Iris pigment epithelial cell (primary cell): ENCODE data around the gene GPR17.

Experiments used
- DNase-seq: peaks from one replicate; pipeline ENCODE4 v3.0.0-alpha.2; 2011; ENCODE audit warnings: low read depth

The GPR17 gene

GRCh38 chr2:127641846-127642507 is 4.0 kb upstream of the GPR17 start:
- no peak for DNase-seq

- DNase-seq, result no peak
Measured at GRCh38 chr2:127642706-127643438, 3.1 kb upstream of the GPR17 start.

- no peak for DNase-seq
Measured at GRCh38 chr2:127643439-127644065, 2.4 kb upstream of the GPR17 start.

DNA sequence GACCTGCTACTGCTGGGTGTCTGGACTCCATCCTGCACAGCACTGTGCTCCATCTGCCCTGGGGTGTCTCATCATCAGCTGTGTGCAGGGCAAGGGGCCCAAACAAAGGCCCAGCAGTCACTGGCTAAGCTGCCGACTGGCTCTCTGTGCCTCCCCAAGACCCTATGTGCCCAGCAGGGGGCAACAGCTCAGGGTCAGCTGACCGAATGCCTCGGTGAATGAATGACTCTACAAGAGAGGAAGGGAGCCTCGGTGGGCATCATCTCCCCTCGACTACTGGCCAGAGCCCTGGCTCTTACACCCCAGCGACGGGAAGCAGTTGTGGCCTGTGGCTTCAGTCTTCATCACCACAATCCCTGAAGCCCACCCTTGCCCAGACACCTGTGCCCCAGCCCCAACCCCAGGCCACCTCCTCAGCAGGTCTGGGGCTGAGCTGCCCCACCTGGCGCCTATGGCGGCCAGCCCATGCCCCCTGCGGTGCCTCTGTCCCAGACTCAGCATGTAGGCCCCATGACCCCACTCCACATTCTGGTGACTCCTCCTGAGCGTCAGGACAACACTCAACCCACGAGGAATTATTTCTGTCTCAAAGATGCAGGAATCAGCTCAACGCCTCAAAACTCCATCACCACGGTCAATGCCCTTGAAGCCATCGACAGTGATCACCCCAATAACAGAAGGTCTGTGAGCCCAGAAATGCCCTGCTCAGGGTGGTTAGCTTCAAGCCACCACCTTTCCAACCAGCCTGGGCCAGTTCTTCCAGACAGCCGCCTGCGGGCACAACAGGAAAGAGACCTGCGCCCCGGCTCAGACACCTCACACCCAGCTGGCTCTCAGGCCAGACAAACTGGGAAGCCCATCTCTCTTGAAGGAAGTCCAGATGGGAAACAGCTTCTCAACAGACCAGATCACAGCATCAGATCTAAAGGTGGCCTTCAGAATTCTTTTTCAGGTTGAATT is 1.6 kb upstream of the GPR17 start:
- DNase-seq, result no peak

- DNase-seq, result no peak
Measured at GRCh38 chr2:127645026-127645394, 943 bp upstream of the GPR17 start.

DNA sequence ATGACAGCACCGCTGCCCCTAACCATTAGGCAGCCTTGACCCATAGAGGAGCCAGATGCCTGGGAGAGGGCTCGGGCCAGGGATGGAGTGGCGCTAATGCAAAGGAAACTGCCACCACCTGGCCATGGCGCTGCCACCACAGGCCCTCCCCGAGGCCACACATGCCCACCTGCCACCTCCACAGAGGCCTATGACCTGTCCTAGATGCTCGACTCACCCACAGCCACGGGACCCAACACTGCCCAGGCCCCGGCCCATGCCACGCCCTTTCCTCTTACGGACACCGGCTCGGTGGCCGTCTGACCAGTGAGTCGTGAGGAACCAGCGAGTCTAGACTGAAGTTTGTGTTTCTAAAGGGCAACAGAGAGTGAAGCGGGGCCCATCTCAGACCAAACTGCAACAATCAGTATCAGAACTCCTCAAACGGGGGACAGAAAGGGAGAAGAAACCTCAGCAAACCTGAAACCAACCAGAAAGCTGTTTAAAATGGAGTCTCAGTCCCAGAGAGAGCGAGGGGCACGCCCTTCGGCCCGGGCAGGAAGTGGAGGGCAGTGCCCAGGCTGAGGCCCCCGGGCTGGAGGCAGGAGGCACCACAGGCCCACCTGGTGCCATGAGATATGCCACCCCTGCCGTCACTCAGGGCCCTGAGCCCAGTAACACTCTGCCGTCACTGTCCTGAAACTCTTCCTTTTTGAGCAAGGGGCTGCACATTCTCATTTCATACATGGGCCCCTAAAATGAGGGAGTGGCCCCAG is 711 bp downstream of the GPR17 start:
- peak; percentile 7 for DNase-seq

- peak; percentile 10 for DNase-seq
Measured at GRCh38 chr2:127647242-127648190, 1.6 kb downstream of the GPR17 start.

GRCh38 chr2:127648321-127648720 is 2.4 kb downstream of the GPR17 start:
- no peak for DNase-seq

DNA sequence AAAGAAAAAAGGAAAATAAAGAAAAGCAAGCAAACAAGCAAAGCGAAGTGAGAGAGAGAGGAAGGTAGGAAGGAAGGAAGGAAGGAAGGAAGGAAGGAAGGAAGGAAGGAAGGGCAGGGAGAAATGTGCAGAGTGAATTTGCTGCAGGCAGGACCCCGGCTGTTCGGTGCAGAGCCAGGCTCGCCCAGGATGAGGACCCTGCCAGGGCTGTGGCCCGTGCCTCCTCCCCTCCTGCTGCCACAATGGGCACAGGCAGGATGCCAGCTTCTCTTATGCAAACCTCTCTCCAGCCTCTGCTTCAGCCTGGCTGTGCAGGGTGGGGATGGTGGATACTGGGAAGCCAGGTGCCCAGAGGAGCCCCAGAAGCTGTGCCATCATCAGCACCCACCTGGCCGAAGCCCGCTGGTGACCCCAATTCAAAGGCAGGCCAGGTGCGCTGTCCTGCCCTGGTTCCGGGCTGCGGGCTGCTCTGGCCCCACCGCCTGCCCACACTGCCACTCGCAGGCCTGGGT is 3.2 kb downstream of the GPR17 start:
- no peak for DNase-seq

- peak; percentile 77 for DNase-seq
Measured at GRCh38 chr2:127649684-127650040, 3.7 kb downstream of the GPR17 start.

- no peak for DNase-seq
Measured at GRCh38 chr2:127650041-127650784, 4.3 kb downstream of the GPR17 start.

- no peak for DNase-seq
Measured at GRCh38 chr2:127650785-127651380, 4.9 kb downstream of the GPR17 start.

GRCh38 chr2:127651381-127651809 is 5.4 kb downstream of the GPR17 start:
- no peak for DNase-seq

- DNase-seq, result no peak
Measured at GRCh38 chr2:127651971-127652550, 6.1 kb downstream of the GPR17 start.

DNA sequence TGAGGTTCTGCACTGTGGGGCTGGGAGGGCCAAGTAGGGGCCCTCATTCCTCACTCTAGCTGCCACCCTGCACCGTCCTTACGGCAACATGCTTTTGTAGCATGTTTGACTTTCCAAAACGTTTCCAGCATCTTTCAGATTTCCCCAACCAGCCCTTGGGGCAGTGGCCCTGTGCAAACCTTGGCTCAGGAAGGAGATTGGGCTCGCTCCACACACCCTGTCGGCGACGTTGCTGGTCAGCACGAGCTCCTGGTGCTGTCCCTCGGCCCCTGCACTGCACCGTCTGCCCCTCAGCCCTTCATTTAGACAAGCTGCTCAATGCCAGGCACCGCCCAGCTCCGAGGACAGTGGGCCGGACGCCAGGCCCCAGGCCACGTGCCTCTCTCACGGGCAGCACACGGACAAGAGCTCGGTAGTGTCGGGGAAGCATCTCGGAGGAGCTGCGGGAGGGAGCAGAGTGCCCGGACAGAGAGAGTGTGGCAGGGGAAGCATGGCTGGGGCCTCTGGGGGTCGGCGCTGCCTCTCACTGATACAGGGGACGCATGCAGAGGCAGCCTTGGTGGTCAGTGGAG is 6.9 kb downstream of the GPR17 start:
- no peak for DNase-seq

- no peak for DNase-seq
Measured at GRCh38 chr2:127653421-127654083, 7.6 kb downstream of the GPR17 start.

DNA sequence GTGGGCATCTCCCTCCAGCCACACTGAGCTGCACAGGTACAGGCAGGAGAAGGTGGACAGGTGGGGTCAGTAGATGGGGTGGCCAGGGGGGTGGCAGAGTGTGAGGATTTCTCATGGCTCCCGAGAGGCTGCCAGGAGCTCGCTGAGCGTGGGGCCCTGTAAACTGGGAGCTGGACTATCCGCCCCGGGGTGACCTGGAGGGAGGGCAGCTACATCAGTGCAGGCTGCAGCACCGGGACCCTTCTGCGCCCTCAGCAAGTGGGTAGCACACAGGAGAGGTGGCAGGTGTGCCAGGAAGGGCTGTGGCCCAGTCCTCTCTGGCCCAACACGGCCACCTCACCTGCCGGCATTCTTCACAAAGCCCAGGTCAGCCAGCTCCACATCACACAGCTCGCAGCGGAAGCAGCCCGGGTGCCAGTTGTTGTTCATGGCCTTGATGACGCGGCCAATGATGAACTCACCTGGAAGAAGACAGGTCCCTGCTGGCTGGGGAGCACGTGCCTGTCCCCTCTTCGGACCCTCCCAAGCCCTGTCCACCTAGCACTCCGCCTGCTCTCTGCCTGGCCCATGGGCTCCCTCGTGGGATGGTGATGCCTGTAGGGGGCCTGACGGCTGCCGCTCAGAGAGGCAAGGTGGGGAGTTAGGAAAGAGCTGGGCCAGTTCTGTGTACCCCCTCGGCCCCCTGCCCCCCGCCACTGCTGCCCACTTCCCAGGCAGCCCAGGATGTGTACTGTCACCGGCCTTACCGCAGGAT is 8.3 kb downstream of the GPR17 start:
- no peak for DNase-seq
